ENCODE results near the gene TMC8.

The TMC8 gene

GRCh38 chr17:78163881-78164747 lies 33.5 kb downstream of the TMC8 start:
- Histone ChIP-seq H3K4me2 (ENCODE audit: low read length) (no peak overlapping the region), H3K27ac (ENCODE audit: low read depth, low read length, poor library complexity, severe bottlenecking) (no peak overlapping the region), H3K4me1 (ENCODE audit: insufficient read depth, low read length, severe bottlenecking) (peaks cover 26% of the 10 kb centered on the region), H3K9me3 (ENCODE audit: low read length) (no peaks in the 10 kb centered on the region), H3K9ac (ENCODE audit: low read length) (no peak overlapping the region), H3F3A (ENCODE audit: insufficient read depth, low read length) (no peaks in the 10 kb centered on the region), H3K36me3 (ENCODE audit: insufficient read depth, low read length) (no peaks in the 10 kb centered on the region), H4K20me1 (ENCODE audit: insufficient read depth, low read length) (no peaks in the 10 kb centered on the region), H3K27me3 (ENCODE audit: insufficient read depth, low read length) (no peaks in the 10 kb centered on the region), H2AFZ (ENCODE audit: low read length) (no peak overlapping the region), H3K9me2 (ENCODE audit: low read depth, low read length) (no peaks in the 10 kb centered on the region), H3K4me3 (ENCODE audit: low read depth, low read length, poor library complexity, severe bottlenecking) (no peak overlapping the region), H3K79me2 (ENCODE audit: insufficient read depth, low read length) (no peaks in the 10 kb centered on the region)
- TF ChIP-seq CTCF (IDR thresholded peaks at IDR 0.05; ENCODE audit: low read length) (no peak), EZH2 (IDR thresholded peaks at IDR 0.05; ENCODE audit: borderline replicate concordance, low read length) (no peak)

GRCh38 chr17:78164748-78165607 lies 34.4 kb downstream of the TMC8 start:
- Histone ChIP-seq H3K27me3 (ENCODE audit: insufficient read depth, low read length) (no peaks in the 10 kb centered on the region), H4K20me1 (ENCODE audit: insufficient read depth, low read length) (no peaks in the 10 kb centered on the region), H3K9me2 (ENCODE audit: low read depth, low read length) (no peaks in the 10 kb centered on the region), H3K4me1 (ENCODE audit: insufficient read depth, low read length, severe bottlenecking) (peaks cover 33% of the 10 kb centered on the region), H3K9ac (ENCODE audit: low read length) (no peak overlapping the region), H2AFZ (ENCODE audit: low read length) (no peak overlapping the region), H3K79me2 (ENCODE audit: insufficient read depth, low read length) (no peaks in the 10 kb centered on the region), H3K27ac (ENCODE audit: low read depth, low read length, poor library complexity, severe bottlenecking) (no peak overlapping the region), H3K36me3 (ENCODE audit: insufficient read depth, low read length) (no peaks in the 10 kb centered on the region), H3K9me3 (ENCODE audit: low read length) (no peaks in the 10 kb centered on the region), H3K4me2 (ENCODE audit: low read length) (no peak overlapping the region), H3F3A (ENCODE audit: insufficient read depth, low read length) (no peaks in the 10 kb centered on the region), H3K4me3 (ENCODE audit: low read depth, low read length, poor library complexity, severe bottlenecking) (no peak overlapping the region)
- TF ChIP-seq CTCF (IDR thresholded peaks at IDR 0.05; ENCODE audit: low read length) (no peak), EZH2 (IDR thresholded peaks at IDR 0.05; ENCODE audit: borderline replicate concordance, low read length) (no peak)

GRCh38 chr17:78166416-78166815 lies 35.8 kb downstream of the TMC8 start:
- no peak overlapping the region; the same call in 1 of the 2 replicates for H3K4me2 ChIP-seq (ENCODE audit: low read length)
- H3K79me2 ChIP-seq (ENCODE audit: insufficient read depth, low read length), result no peaks in the 10 kb centered on the region
- TF ChIP-seq CTCF (IDR thresholded peaks at IDR 0.05; ENCODE audit: low read length) (no peak), EZH2 (IDR thresholded peaks at IDR 0.05; ENCODE audit: borderline replicate concordance, low read length) (no peak)
- H3K4me1 ChIP-seq (ENCODE audit: insufficient read depth, low read length, severe bottlenecking), result peaks cover 42% of the 10 kb centered on the region
- no peak overlapping the region for H2AFZ ChIP-seq (ENCODE audit: low read length)
- H3K36me3 ChIP-seq (ENCODE audit: insufficient read depth, low read length), result peaks cover 8% of the 10 kb centered on the region; the same call in 1 of the 2 replicates
- no peaks in the 10 kb centered on the region for H4K20me1 ChIP-seq (ENCODE audit: insufficient read depth, low read length)
- no peaks in the 10 kb centered on the region for H3K9me3 ChIP-seq (ENCODE audit: low read length)
- no peaks in the 10 kb centered on the region for H3K27me3 ChIP-seq (ENCODE audit: insufficient read depth, low read length)
- H3K9me2 ChIP-seq (ENCODE audit: low read depth, low read length), result no peaks in the 10 kb centered on the region
- no peak overlapping the region for H3K9ac ChIP-seq (ENCODE audit: low read length)
- no peaks in the 10 kb centered on the region for H3F3A ChIP-seq (ENCODE audit: insufficient read depth, low read length)
- no peak overlapping the region for H3K27ac ChIP-seq (ENCODE audit: low read depth, low read length, poor library complexity, severe bottlenecking)
- H3K4me3 ChIP-seq (ENCODE audit: low read depth, low read length, poor library complexity, severe bottlenecking), result no peak overlapping the region

All from OCI-LY1 (cell line).